HepG2 (cell line): ENCODE data around the gene SGMS1. TPM values are rescaled to one million over a fixed set of nuclear protein-coding genes. Genes with fewer than 3 reads are reported as not detected.

Source experiments
- ATAC-seq: fragments of 200-7000 bp; cut with Tn5 transposase; 3 replicates; pipeline ENCODE4 v1.9.1; 2020; ENCODE audit warnings: mild to moderate bottlenecking, moderate library complexity
- BruUV-seq: library from RNA; stranded (reverse); fragments of 400-500 nt; replicated peaks from 2 replicates; lab custom pipeline; 2021; lab: Mats Ljungman, UMichigan
- CTCF ChIA-PET: fragments of 300-600 bp; formaldehyde crosslinking; extraction: SDS; loops from one replicate; lab custom pipeline; 2021; ENCODE audit warnings: low total read pairs, inconsistent platforms, low intra/inter-chr PET ratio; lab: Yijun Ruan, JAX
- POLR2A ChIA-PET: fragments of 350-600 bp; sonication (Branson Sonifier 250); formaldehyde crosslinking; loops from one replicate; lab custom pipeline; 2020; ENCODE audit warnings: antibody characterized with exemption, inconsistent platforms; lab: Yijun Ruan, JAX
- DNase-seq: peaks from one replicate; pipeline ENCODE4 v3.0.0-alpha.2; 2015; ENCODE audit warnings: low spot score
- FAIRE-seq: peaks from 3 replicates; lab custom pipeline; 2011; peaks lifted over from hg19 to GRCh38; lab: Jason Lieb, UNC
- H2AFZ ChIP-seq: one replicate; pipeline ENCODE4 v1.6.1; 2011; ENCODE audit warnings: low read length, inconsistent platforms
- H3K27ac ChIP-seq: fragments of 300-600 bp; 3 replicates; pipeline ENCODE4 v1.8.0; 2011; ENCODE audit warnings: mixed run types, mild to moderate bottlenecking, mixed read lengths, low read length, inconsistent platforms; ENCODE audit not compliant: insufficient read depth; ENCODE audit errors: extremely low read length
- H3K27me3 ChIP-seq, 2 experiments: fragments of 200-600 bp in 1 of 2; 2 replicates in 1 of 2; 3 replicates in 1 of 2; pipeline versions ENCODE4 v1.6.0 to v1.8.0; 2011; ENCODE audit warnings: low read length in 2 of 2, mild to moderate bottlenecking in 2 of 2, moderate library complexity in 2 of 2, inconsistent platforms in 1 of 2; ENCODE audit not compliant: insufficient read depth in 2 of 2, control insufficient read depth in 1 of 2
- H3K36me3 ChIP-seq, 2 experiments: fragments of 200-600 bp in 1 of 2; replicated peaks in 1 of 2; 2 replicates in 1 of 2; 3 replicates in 1 of 2; pipeline versions ENCODE4 v1.5.1 to v1.8.0; 2011; ENCODE audit warnings: low read length in 2 of 2, inconsistent platforms in 1 of 2; ENCODE audit not compliant: insufficient read depth in 2 of 2, control insufficient read depth in 1 of 2
- H3K4me1 ChIP-seq: 2 replicates; pipeline ENCODE4 v1.5.1; 2012; ENCODE audit warnings: low read length, inconsistent platforms; ENCODE audit not compliant: insufficient read depth
- H3K4me2 ChIP-seq: 2 replicates; pipeline ENCODE4 v1.6.0; 2011; ENCODE audit warnings: low read depth, low read length, inconsistent platforms
- H3K4me3 ChIP-seq, 3 experiments: fragments of 200-600 bp in 1 of 3; sonication (generic), shearing (Covaris generic) in 1 of 3; replicated peaks in 1 of 3; 2 replicates each; pipeline ENCODE4 v1.5.1; 2011 to 2016; ENCODE audit warnings: low read length in 3 of 3, inconsistent platforms in 2 of 3, low read depth in 2 of 3, mild to moderate bottlenecking in 2 of 3, control low read depth in 1 of 3, mixed read lengths in 1 of 3; ENCODE audit not compliant: insufficient read depth in 1 of 3
- H3K79me2 ChIP-seq: one replicate; pipeline ENCODE4 v1.6.1; 2011; ENCODE audit warnings: low read length, inconsistent platforms; ENCODE audit not compliant: insufficient read depth
- H3K9ac ChIP-seq: 2 replicates; pipeline ENCODE4 v1.6.0; 2011; ENCODE audit warnings: mild to moderate bottlenecking, low read depth, low read length, inconsistent platforms; ENCODE audit not compliant: insufficient read depth
- H3K9me3 ChIP-seq: 2 replicates; pipeline ENCODE4 v1.5.1; 2012; ENCODE audit warnings: mild to moderate bottlenecking, low read length
- H4K20me1 ChIP-seq: 2 replicates; pipeline ENCODE4 v1.6.0; 2011; ENCODE audit warnings: inconsistent platforms, mild to moderate bottlenecking, low read length, moderate library complexity; ENCODE audit not compliant: insufficient read depth
- GATAD2A ChIP-seq: IDR thresholded peaks from 2 replicates; pipeline ENCODE4 v1.6.1; 2016
- HNF4A ChIP-seq: sonication (generic); formaldehyde crosslinking; IDR thresholded peaks from 2 replicates; pipeline ENCODE4 v1.4.0; 2020; ENCODE audit warnings: missing genetic modification reagents
- ISX ChIP-seq: sonication (generic); formaldehyde crosslinking; conservative IDR thresholded peaks from 2 replicates; pipeline ENCODE4 v1.5.0; 2020; ENCODE audit warnings: missing genetic modification reagents
- MYNN ChIP-seq: sonication (generic); formaldehyde crosslinking; IDR thresholded peaks from 2 replicates; pipeline ENCODE4 v1.4.0; 2020; ENCODE audit warnings: mild to moderate bottlenecking, low read depth, missing genetic modification reagents
- ZNF124 ChIP-seq: sonication (generic); formaldehyde crosslinking; IDR thresholded peaks from 2 replicates; pipeline ENCODE4 v1.4.0; 2020; ENCODE audit warnings: missing genetic modification reagents
- ZNF747 ChIP-seq: sonication (generic); formaldehyde crosslinking; IDR thresholded peaks from 2 replicates; pipeline ENCODE4 v1.8.1; 2023; ENCODE audit warnings: missing genetic modification reagents, mild to moderate bottlenecking, borderline replicate concordance
- WGBS: methylation state at CpG from one replicate; pipeline ENCODE4 v1.1.6; 2017; ENCODE audit warnings: low lambda C conversion rate; 5-methylcytosine and 5-hydroxymethylcytosine counted together
- in situ Hi-C: cut with HindIII; loops from 2 replicates; pipeline ENCODE4 v1.10.0; 2017; ENCODE audit warnings: low pct_unique_long_range_greater_than_20kb; ENCODE audit not compliant: extremely low pct_ligation_motif_present
- intact Hi-C: fragments of 100-400 bp; cut with micrococcal nuclease; formaldehyde crosslinking; loops from one replicate; pipeline ENCODE4 v1.10.0; 2022; ENCODE audit not compliant: unreplicated experiment
- polyA plus RNA-seq, 8 experiments: library from polyadenylated mRNA; depleted of rRNA in 3 of 8; stranded (reverse) in 7 of 8; unstranded in 1 of 8; fragments of >200 nt; fragmentation: Illumina TruSeq in 4 of 8; extraction: Trizol in 4 of 8; gene quantifications; 2 replicates each; pipeline versions ENCODE4 v1.2.1 to v1.2.3, GENCODE V29; 2011 to 2016; ENCODE audit warnings: low read depth in 4 of 8, missing spikeins in 1 of 8, mixed read lengths in 1 of 8; ENCODE audit not compliant: insufficient read depth in 1 of 8
- total RNA-seq, 5 experiments: library from RNA; depleted of rRNA; stranded (reverse); fragments of >200 nt; fragmentation: Illumina TruSeq; extraction: Trizol; gene quantifications; 2 replicates each; pipeline ENCODE4 v1.2.3, GENCODE V29; 2016; ENCODE audit warnings: low read depth in 1 of 5
- TF ChIP-seq, protein P1 (sequence below): sonication (generic); formaldehyde crosslinking; IDR thresholded peaks from 2 replicates; pipeline ENCODE4 v1.4.0; 2020; ENCODE audit warnings: missing genetic modification reagents
- TF ChIP-seq, protein P2 (sequence below): sonication (generic); formaldehyde crosslinking; IDR thresholded peaks from 2 replicates; pipeline ENCODE4 v1.4.0; 2020; ENCODE audit warnings: mild to moderate bottlenecking, low read depth, missing genetic modification reagents

Gene SGMS1
- total and polyA plus RNA-seq, 2 of the 13 experiments (the other 11 are each of a cell fraction or from before 2014, with no cell fraction given): 6.5 to 15.1 TPM

- no peak for FAIRE-seq
Measured at GRCh38 chr10:50461834-50462233, 161.9 kb downstream of the SGMS1 start.

More at GRCh38 chr10:50461834-50462233, 161.9 kb downstream of the SGMS1 start:
- Histone ChIP-seq H3K9me3 (no peaks in the 10 kb centered on the region), H3K79me2 (no peaks in the 10 kb centered on the region), H3K4me3 (no peak overlapping the region), H2AFZ (no peak overlapping the region), H3K4me2 (no peak overlapping the region), H3K27ac (no peak overlapping the region), H3K9ac (no peak overlapping the region), H3K36me3 (peaks cover 0 to 15% of the 10 kb centered on the region in 2 experiments; a peak in 1 of 5 replicates), H4K20me1 (no peaks in the 10 kb centered on the region), H3K27me3 (no peaks in the 10 kb centered on the region), H3K4me1 (no peaks in the 10 kb centered on the region)
- 97% methylated on average over 3 of the region's 3 CpGs for WGBS
- intact Hi-C loops: no loop called here
- ATAC-seq (no peak), DNase-seq (no peak)
- in situ Hi-C loops: no loop called here
- CTCF ChIA-PET: no interaction called here
- TF ChIP-seq, protein P1, sequence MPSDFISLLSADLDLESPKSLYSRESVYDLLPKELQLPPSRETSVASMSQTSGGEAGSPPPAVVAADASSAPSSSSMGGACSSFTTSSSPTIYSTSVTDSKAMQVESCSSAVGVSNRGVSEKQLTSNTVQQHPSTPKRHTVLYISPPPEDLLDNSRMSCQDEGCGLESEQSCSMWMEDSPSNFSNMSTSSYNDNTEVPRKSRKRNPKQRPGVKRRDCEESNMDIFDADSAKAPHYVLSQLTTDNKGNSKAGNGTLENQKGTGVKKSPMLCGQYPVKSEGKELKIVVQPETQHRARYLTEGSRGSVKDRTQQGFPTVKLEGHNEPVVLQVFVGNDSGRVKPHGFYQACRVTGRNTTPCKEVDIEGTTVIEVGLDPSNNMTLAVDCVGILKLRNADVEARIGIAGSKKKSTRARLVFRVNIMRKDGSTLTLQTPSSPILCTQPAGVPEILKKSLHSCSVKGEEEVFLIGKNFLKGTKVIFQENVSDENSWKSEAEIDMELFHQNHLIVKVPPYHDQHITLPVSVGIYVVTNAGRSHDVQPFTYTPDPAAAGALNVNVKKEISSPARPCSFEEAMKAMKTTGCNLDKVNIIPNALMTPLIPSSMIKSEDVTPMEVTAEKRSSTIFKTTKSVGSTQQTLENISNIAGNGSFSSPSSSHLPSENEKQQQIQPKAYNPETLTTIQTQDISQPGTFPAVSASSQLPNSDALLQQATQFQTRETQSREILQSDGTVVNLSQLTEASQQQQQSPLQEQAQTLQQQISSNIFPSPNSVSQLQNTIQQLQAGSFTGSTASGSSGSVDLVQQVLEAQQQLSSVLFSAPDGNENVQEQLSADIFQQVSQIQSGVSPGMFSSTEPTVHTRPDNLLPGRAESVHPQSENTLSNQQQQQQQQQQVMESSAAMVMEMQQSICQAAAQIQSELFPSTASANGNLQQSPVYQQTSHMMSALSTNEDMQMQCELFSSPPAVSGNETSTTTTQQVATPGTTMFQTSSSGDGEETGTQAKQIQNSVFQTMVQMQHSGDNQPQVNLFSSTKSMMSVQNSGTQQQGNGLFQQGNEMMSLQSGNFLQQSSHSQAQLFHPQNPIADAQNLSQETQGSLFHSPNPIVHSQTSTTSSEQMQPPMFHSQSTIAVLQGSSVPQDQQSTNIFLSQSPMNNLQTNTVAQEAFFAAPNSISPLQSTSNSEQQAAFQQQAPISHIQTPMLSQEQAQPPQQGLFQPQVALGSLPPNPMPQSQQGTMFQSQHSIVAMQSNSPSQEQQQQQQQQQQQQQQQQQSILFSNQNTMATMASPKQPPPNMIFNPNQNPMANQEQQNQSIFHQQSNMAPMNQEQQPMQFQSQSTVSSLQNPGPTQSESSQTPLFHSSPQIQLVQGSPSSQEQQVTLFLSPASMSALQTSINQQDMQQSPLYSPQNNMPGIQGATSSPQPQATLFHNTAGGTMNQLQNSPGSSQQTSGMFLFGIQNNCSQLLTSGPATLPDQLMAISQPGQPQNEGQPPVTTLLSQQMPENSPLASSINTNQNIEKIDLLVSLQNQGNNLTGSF (CRISPR knock-in tag): no peak
- no peak for TF ChIP-seq ZNF124 (CRISPR knock-in tag)
- TF ChIP-seq GATAD2A (CRISPR knock-in tag): no peak
- TF ChIP-seq, protein P2, sequence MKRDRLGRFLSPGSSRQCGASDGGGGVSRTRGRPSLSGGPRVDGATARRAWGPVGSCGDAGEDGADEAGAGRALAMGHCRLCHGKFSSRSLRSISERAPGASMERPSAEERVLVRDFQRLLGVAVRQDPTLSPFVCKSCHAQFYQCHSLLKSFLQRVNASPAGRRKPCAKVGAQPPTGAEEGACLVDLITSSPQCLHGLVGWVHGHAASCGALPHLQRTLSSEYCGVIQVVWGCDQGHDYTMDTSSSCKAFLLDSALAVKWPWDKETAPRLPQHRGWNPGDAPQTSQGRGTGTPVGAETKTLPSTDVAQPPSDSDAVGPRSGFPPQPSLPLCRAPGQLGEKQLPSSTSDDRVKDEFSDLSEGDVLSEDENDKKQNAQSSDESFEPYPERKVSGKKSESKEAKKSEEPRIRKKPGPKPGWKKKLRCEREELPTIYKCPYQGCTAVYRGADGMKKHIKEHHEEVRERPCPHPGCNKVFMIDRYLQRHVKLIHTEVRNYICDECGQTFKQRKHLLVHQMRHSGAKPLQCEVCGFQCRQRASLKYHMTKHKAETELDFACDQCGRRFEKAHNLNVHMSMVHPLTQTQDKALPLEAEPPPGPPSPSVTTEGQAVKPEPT (CRISPR knock-in tag): no peak
- no peak for TF ChIP-seq ISX (CRISPR knock-in tag)
- TF ChIP-seq MYNN (CRISPR knock-in tag): no peak
- no peak for TF ChIP-seq HNF4A (CRISPR knock-in tag)
- no peak for TF ChIP-seq ZNF747 (CRISPR knock-in tag)
- TF ChIP-seq, all 625 proteins: peak for 0
- no TSS peak for BruUV-seq
- POLR2A ChIA-PET: no interaction called here
